GM12801 (cell line): ENCODE data around the gene NPAS3.

Experiments
- TF ChIP-seq, protein P1 (sequence below): IDR thresholded peaks from one replicate; pipeline ENCODE4 v1.5.1; 2011; ENCODE audit warnings: control low read depth; ENCODE audit not compliant: insufficient read length; ENCODE audit errors: extremely low read depth

Gene NPAS3

DNA sequence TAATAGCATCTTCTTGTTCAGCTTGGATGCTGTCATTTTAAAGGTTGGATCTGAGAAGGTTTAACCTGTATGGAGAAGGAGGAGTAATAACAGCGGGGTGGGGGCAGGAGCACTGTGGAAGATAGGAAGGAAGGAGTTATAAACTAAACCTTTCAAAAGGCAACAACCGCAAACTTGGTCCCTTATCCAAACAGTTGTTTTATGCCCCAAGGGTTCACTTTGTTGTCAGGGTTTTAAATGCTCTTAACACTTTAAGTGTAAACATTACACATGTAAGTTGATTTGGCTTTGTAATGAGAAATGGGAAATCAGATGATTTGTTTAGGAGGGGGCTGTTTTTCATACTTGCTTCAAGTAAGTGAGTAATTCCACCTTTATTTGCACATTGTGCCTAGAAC is 3.0 kb downstream of the NPAS3 start:
- TF ChIP-seq, protein P1, sequence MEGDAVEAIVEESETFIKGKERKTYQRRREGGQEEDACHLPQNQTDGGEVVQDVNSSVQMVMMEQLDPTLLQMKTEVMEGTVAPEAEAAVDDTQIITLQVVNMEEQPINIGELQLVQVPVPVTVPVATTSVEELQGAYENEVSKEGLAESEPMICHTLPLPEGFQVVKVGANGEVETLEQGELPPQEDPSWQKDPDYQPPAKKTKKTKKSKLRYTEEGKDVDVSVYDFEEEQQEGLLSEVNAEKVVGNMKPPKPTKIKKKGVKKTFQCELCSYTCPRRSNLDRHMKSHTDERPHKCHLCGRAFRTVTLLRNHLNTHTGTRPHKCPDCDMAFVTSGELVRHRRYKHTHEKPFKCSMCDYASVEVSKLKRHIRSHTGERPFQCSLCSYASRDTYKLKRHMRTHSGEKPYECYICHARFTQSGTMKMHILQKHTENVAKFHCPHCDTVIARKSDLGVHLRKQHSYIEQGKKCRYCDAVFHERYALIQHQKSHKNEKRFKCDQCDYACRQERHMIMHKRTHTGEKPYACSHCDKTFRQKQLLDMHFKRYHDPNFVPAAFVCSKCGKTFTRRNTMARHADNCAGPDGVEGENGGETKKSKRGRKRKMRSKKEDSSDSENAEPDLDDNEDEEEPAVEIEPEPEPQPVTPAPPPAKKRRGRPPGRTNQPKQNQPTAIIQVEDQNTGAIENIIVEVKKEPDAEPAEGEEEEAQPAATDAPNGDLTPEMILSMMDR = no peak

DNA sequence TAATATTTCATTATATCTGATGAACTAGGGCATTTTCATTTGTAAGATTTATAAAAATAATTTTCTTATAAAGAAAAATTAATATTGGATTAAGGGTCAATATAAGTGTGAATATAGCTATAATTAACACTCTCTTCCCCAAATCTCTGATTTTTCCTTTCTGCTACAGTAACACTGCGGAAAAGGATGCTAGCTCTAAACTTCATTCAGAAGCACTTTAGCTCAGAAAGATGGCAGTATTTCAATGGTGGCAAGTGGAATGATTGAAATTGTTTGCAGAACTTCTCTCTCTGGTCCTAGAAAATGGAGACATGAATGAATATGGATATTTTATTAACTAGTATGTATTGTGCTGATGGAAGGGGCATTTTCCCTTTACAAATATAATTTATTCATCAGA is 8.4 kb downstream of the NPAS3 start:
- TF ChIP-seq, protein P1 = no peak

DNA sequence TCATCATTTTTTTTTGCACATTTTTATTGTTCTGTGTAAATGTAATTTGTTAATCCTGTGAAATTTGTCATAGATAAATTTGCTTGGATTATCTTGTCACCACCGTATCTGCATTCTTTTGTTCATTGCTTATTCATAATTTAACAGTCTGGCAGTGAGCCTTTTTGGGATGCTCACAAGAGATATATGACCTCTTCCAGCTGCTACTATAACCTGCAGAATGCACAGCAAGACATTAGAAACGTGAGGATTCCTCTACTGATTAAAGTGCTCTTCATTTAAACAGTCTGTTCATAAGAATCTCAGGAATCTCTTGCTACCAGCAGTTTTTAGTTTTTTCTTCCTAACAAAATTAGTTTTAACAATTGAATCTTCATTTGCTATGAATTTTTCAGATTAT is 9.1 kb downstream of the NPAS3 start:
- TF ChIP-seq, protein P1 = no peak

DNA sequence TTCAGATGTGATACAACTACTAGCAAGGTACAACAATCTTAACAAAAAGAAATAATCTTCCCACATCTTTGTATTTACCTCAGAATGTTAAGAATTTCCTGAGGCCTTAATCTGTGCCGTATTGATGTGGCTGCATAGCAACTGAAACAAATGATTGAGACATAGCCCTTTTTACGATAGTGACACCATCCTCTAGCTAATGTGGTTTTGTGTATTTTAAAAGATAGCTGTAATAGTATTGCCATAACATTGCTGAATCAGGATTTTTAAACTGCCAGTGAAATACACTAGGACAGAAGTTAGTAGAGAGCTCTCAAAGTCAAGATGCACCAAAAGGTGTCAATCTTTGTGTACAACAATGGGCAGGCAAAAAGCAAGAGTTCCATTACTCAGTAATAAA is 11.9 kb downstream of the NPAS3 start:
- TF ChIP-seq, protein P1 = no peak

DNA sequence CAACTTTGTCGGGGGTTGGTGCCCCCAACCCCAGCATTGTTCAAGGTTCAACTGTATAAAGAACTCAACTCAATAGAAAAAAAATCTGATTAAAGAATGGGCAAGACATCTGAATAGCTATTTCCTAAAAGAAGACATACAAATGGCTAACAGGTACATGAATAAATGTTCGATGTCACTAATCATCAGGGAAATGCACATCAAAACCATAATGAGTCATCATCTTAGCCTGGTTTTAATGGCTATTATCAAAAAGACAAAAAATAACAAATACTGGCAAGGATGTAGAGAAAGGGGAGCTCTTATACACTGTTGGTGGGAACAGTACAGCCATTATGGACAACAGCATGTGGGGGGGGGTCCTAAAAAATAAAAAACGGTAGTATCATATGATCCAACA is 28.7 kb downstream of the NPAS3 start:
- TF ChIP-seq, protein P1 = no peak

DNA sequence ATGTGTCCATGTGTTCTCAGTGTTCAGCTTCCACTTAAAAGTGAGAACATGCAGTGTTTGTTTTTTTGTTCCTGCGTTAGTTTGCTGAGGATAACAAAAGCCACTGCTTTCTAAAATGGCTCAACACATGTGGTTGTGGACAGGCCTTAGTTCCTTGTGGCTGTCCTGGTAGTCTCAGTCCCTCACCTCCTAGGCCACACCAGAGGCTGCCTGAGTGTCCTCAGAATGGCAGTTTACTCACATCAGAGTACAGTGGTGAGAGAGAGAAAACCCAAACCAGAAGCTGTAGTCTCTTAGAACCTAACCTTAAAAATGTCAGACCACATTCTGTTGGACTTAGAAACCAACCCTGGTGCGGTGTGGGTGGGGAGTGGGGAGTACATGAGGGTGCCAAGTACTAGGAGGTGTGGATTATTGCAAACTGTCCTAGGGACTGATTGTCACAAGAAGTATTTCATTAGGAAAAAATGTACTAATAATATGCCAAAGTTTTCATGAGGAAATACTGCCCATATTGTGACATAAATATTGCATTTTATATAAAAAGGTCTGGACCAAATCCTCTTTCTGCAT is 30.4 kb downstream of the NPAS3 start:
- TF ChIP-seq, protein P1 = no peak

DNA sequence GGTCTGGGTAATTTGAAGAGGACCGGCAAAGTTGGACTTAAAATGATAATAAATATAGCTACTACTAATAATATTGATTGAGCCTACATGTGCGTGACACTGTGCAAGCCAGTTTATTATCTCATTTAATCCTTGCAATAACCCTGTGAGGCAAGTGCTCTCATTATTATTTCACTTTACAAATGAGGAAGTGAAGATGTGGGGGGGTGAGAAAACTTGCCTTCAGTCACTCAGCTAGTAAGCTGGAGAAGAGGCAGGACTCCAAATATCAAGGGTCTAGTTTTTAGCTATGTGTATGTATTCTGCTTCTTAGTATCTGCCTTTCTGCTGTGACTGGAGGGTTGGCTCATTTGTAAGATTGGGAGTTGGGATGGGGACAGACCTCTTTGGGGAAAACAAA is 39.2 kb downstream of the NPAS3 start:
- TF ChIP-seq, protein P1 = no peak
